IPS-15b (cell line): Measurements from ENCODE around the gene RPGRIP1L.

Experiments used
- H3K27me3 ChIP-seq: one replicate; pipeline ENCODE4 v1.6.1; 2013; ENCODE audit warnings: low read length; ENCODE audit not compliant: control insufficient read depth, insufficient read depth
- H3K36me3 ChIP-seq: one replicate; pipeline ENCODE4 v1.6.1; 2013; ENCODE audit warnings: low read length; ENCODE audit not compliant: control insufficient read depth, insufficient read depth
- H3K4me1 ChIP-seq: one replicate; pipeline ENCODE4 v1.6.1; 2013; ENCODE audit warnings: mild to moderate bottlenecking, low read length; ENCODE audit not compliant: control insufficient read depth, insufficient read depth
- H3K4me3 ChIP-seq: one replicate; pipeline ENCODE4 v1.5.1; 2013; ENCODE audit warnings: low read depth, low read length
- H3K9ac ChIP-seq: one replicate; pipeline ENCODE4 v1.6.1; 2013; ENCODE audit warnings: low read depth, mild to moderate bottlenecking, low read length
- H3K9me3 ChIP-seq: one replicate; pipeline ENCODE4 v1.6.1; 2013; ENCODE audit warnings: mild to moderate bottlenecking, low read length; ENCODE audit not compliant: control insufficient read depth, insufficient read depth

RPGRIP1L gene

DNA sequence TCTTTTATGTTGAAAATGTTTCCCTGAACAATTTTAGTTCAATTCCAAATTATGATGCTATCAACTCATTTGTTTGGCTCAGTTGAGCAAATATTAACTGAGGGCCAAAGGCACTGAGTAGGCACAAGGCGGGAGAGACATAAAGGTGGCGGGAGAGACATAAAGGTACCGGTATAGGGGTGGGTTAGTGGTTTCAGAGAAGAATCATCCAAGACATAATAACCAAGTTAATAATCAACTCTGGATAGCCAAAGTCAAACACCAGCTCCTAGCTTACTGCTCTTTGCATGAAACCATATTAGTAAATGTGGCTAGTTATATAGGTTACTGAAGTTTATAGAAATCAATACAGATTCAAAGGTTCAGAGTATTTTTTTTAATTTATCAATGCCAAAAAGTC is 91.7 kb downstream of the RPGRIP1L start:
- Histone ChIP-seq H3K9me3 (no peaks in the 10 kb centered on the region), H3K4me1 (no peaks in the 10 kb centered on the region), H3K9ac (no peak overlapping the region), H3K4me3 (no peak overlapping the region), H3K27me3 (no peaks in the 10 kb centered on the region), H3K36me3 (peaks cover 1% of the 10 kb centered on the region)

GRCh38 chr16:53611179-53611696 is 92.4 kb downstream of the RPGRIP1L start:
- Histone ChIP-seq H3K9me3 (no peaks in the 10 kb centered on the region), H3K27me3 (no peaks in the 10 kb centered on the region), H3K4me1 (no peaks in the 10 kb centered on the region), H3K4me3 (no peak overlapping the region), H3K36me3 (peaks cover 2% of the 10 kb centered on the region), H3K9ac (no peak overlapping the region)

GRCh38 chr16:53609536-53609935 is 94.1 kb downstream of the RPGRIP1L start:
- Histone ChIP-seq H3K9ac (no peak overlapping the region), H3K4me1 (no peaks in the 10 kb centered on the region), H3K9me3 (no peaks in the 10 kb centered on the region), H3K36me3 (peaks cover 2% of the 10 kb centered on the region), H3K4me3 (no peak overlapping the region), H3K27me3 (no peaks in the 10 kb centered on the region)

DNA sequence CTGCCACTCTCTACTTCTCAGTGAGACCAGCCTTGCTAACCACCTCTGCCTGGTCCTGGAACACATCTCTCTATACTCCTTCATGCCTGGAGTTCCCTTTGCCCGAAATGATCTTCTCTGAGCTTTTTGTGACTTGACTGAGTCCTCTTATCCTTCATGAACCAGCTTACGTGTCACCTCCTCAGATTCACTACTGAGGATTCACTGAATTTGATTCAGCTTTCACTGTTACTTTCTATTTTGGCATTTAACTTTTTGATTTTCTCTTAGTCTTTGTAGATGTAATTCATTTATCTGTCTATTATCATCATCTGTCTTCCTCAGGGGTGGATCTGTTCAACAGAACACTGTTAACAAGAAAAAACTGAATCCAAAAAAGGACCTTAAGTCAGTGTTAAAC is 95.6 kb downstream of the RPGRIP1L start:
- no peak overlapping the region for H3K9ac ChIP-seq
- no peaks in the 10 kb centered on the region for H3K9me3 ChIP-seq
- no peaks in the 10 kb centered on the region for H3K27me3 ChIP-seq
- no peaks in the 10 kb centered on the region for H3K4me1 ChIP-seq
- H3K36me3 ChIP-seq = peaks cover 2% of the 10 kb centered on the region
- no peak overlapping the region for H3K4me3 ChIP-seq

DNA sequence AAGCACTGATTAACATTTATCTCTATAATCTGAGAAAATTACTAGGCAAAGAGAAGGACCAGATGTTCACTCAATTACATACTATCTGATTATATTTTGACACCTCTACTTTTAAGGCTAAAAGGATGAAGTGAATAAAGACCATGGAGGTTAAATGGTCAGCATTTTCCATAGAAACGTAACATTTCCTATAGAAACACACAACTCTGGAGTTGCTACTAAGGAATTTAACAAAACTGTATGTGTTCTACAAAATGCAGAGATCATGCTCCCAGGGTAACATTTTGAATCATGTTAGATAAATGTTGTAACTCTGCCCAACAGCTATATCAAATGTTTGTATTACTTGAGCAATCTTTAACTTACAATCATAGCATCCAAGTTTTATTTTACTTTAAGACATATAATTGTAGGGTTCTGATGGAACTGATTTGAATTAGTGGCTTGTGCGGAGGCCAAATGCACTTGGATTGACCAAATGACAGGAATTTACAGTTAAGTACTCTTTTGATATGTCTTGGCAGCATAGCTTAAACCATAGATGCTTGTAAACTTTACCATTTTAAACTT is 97.7 kb downstream of the RPGRIP1L start:
- Histone ChIP-seq H3K4me3 (no peak overlapping the region), H3K4me1 (no peaks in the 10 kb centered on the region), H3K9me3 (no peaks in the 10 kb centered on the region), H3K27me3 (no peaks in the 10 kb centered on the region), H3K9ac (no peak overlapping the region), H3K36me3 (peaks cover 2% of the 10 kb centered on the region)

DNA sequence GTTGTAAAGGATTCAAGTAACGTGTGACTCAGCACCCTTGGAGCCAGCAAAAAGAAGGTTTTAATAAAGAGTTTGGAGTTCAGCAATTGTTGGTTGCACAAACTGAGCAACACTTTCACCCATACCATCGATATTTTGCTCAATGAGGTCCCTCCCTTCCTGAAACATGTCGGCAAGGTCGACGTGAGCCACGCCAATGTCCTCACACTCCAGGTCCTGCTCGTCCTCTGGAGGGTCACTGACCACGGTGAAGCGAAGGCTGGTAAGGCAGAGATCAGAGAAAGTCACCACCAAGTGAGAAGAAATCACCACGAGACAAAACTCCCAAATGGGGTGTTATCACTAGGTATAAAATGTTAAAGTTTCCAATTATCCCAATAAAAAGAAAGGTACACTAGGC is 98.3 kb downstream of the RPGRIP1L start:
- H3K9me3 ChIP-seq = no peaks in the 10 kb centered on the region
- no peaks in the 10 kb centered on the region for H3K4me1 ChIP-seq
- no peaks in the 10 kb centered on the region for H3K27me3 ChIP-seq
- no peak overlapping the region for H3K9ac ChIP-seq
- H3K4me3 ChIP-seq = no peak overlapping the region
- H3K36me3 ChIP-seq = peaks cover 2% of the 10 kb centered on the region

- H3K4me3 ChIP-seq = no peak overlapping the region
- H3K27me3 ChIP-seq = no peaks in the 10 kb centered on the region
- H3K4me1 ChIP-seq = no peaks in the 10 kb centered on the region
- H3K9me3 ChIP-seq = no peaks in the 10 kb centered on the region
- peaks cover under 1% of the 10 kb centered on the region for H3K36me3 ChIP-seq
- no peak overlapping the region for H3K9ac ChIP-seq
Measured at GRCh38 chr16:53601961-53602360, 101.7 kb downstream of the RPGRIP1L start.

DNA sequence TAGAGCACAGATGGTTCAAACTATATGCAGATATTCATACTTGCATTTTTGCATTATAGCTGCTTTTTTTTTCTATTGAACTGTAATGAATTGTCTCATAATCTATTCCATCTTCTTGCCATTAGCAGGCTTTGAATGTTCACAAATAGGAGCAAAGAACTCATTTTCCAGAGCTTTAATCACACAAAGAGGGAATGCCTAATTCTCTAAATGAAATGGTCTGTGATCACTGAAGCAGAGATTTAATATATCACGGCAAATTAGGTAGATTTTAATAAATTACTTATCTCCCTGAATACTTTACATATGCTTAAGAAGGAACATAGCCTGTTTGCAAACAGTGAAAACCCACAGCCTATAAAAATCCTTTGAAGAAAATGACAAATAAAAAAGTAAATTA is 103.0 kb downstream of the RPGRIP1L start:
- Histone ChIP-seq H3K9ac (no peak overlapping the region), H3K27me3 (no peaks in the 10 kb centered on the region), H3K36me3 (no peaks in the 10 kb centered on the region), H3K9me3 (no peaks in the 10 kb centered on the region), H3K4me3 (no peak overlapping the region), H3K4me1 (no peaks in the 10 kb centered on the region)

- no peak overlapping the region for H3K9ac ChIP-seq
- no peaks in the 10 kb centered on the region for H3K36me3 ChIP-seq
- H3K4me3 ChIP-seq = no peak overlapping the region
- H3K4me1 ChIP-seq = no peaks in the 10 kb centered on the region
- H3K27me3 ChIP-seq = no peaks in the 10 kb centered on the region
- no peaks in the 10 kb centered on the region for H3K9me3 ChIP-seq
Measured at GRCh38 chr16:53600126-53600525, 103.5 kb downstream of the RPGRIP1L start.

GRCh38 chr16:53599548-53599947 is 104.1 kb downstream of the RPGRIP1L start:
- Histone ChIP-seq H3K27me3 (no peaks in the 10 kb centered on the region), H3K9me3 (no peaks in the 10 kb centered on the region), H3K4me1 (no peaks in the 10 kb centered on the region), H3K36me3 (no peaks in the 10 kb centered on the region), H3K4me3 (no peak overlapping the region), H3K9ac (no peak overlapping the region)

DNA sequence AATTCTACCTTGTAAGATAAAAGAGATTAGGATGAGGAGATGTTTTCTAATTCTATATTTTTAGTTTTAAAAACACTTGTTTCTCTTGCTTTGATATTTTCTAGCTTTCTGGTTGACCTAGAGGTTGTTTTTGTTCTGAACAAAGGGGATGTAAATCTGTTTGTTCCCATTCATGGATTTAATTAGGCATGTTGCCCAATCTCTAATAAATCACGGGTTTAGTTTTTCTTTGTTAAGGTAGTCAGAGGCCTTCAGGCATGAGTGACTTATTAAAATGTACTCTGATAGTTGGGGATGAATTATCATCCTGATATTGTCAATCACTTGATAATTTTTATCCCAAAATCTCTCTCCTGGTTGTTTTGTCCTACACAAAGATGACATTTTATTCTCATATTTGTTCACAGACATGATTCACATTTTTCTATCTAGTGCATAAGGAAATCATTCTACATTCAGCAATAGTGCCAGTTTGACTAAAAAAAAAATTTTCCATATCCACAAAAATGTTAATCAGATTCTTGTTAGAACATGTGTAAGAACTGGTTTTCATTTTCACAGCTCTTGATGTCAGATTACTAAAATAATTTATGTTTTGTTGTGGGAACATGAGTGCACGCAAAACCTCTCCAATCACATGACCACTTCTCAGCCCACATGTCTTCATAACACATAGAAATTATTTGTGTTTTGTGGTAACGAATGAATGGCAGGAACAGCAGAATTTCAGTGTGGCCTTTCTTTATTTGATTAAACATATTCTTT is 105.0 kb downstream of the RPGRIP1L start:
- H3K9ac ChIP-seq = no peak overlapping the region
- no peak overlapping the region for H3K4me3 ChIP-seq
- H3K36me3 ChIP-seq = no peaks in the 10 kb centered on the region
- H3K27me3 ChIP-seq = no peaks in the 10 kb centered on the region
- no peaks in the 10 kb centered on the region for H3K4me1 ChIP-seq
- H3K9me3 ChIP-seq = no peaks in the 10 kb centered on the region

DNA sequence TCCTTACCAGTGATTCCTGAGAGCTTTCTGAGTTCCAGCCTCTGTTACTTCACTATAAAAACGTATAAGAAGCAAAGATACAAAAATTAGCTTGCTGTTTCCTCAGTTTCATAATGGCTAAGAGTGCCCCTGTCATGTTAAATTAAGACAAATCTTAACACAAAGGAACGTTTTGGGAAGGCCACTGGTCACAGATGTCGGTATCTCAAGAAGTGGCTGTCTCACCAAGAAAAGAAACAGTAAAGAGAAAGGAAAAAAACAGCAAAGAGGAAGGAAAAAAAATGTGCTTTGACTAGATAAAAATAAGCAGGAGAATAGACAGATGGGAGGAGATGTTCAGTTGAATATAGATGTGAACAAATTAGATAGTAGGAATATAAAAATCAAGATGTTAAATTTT is 105.9 kb downstream of the RPGRIP1L start:
- no peaks in the 10 kb centered on the region for H3K9me3 ChIP-seq
- no peaks in the 10 kb centered on the region for H3K4me1 ChIP-seq
- no peak overlapping the region for H3K9ac ChIP-seq
- H3K4me3 ChIP-seq = no peak overlapping the region
- no peaks in the 10 kb centered on the region for H3K36me3 ChIP-seq
- H3K27me3 ChIP-seq = no peaks in the 10 kb centered on the region
